GM23338 (cell line): ENCODE measurements around the gene MYO9A. TPM values are rescaled to one million over a fixed set of nuclear protein-coding genes. Genes with fewer than 3 reads are reported as not detected.

ENCODE experiments used
- ATAC-seq: fragments of 200-7000 bp; cut with Tn5 transposase; 3 replicates; pipeline ENCODE4 v1.9.1; 2020
- DNase-seq: peaks from one replicate; pipeline ENCODE4 v3.0.0-alpha.2; 2015; ENCODE audit warnings: low spot score
- H2AFZ ChIP-seq: fragments of 200-600 bp; sonication (generic); 2 replicates; pipeline ENCODE4 v1.8.0; 2016; ENCODE audit warnings: antibody characterized with exemption, mild to moderate bottlenecking, moderate library complexity
- H3F3A ChIP-seq: fragments of 200-600 bp; sonication (generic); replicated peaks from 2 replicates; pipeline ENCODE4 v1.8.0; 2017; ENCODE audit warnings: antibody characterized with exemption, mixed run types, low read depth
- H3K27ac ChIP-seq: fragments of 200-600 bp; sonication (generic); 2 replicates; pipeline ENCODE4 v1.6.1; 2016; ENCODE audit warnings: low read depth
- H3K27me3 ChIP-seq: fragments of 200-600 bp; sonication (generic); 2 replicates; pipeline ENCODE4 v1.8.0; 2016; ENCODE audit warnings: mild to moderate bottlenecking, mixed run types, moderate library complexity; ENCODE audit not compliant: insufficient read depth
- H3K36me3 ChIP-seq: fragments of 200-600 bp; sonication (generic); 2 replicates; pipeline ENCODE4 v1.8.0; 2016; ENCODE audit warnings: mild to moderate bottlenecking; ENCODE audit not compliant: insufficient read depth
- H3K4me1 ChIP-seq: fragments of 200-600 bp; sonication (generic); 2 replicates; pipeline ENCODE4 v1.8.0; 2016; ENCODE audit warnings: mild to moderate bottlenecking, moderate library complexity; ENCODE audit not compliant: insufficient read depth
- H3K4me2 ChIP-seq: fragments of 200-600 bp; sonication (generic); 2 replicates; pipeline ENCODE4 v1.7.1; 2017; ENCODE audit warnings: mixed run types
- H3K4me3 ChIP-seq: fragments of 200-600 bp; sonication (generic); 2 replicates; pipeline ENCODE4 v1.6.1; 2016; ENCODE audit warnings: mixed run types
- H3K79me2 ChIP-seq: fragments of 200-600 bp; sonication (generic); replicated peaks from 2 replicates; pipeline ENCODE4 v1.8.0; 2017; ENCODE audit warnings: mild to moderate bottlenecking; ENCODE audit not compliant: insufficient read depth
- H3K9me2 ChIP-seq: fragments of 200-600 bp; sonication (generic); 2 replicates; pipeline ENCODE4 v1.8.0; 2017; ENCODE audit not compliant: insufficient read depth
- H4K20me1 ChIP-seq: fragments of 200-600 bp; sonication (generic); replicated peaks from 2 replicates; pipeline ENCODE4 v1.8.0; 2017; ENCODE audit warnings: mild to moderate bottlenecking; ENCODE audit not compliant: insufficient read depth
- H3K27ac Mint-ChIP-seq: 2 replicates; pipeline ENCODE4 v1.8.0; 2020; ENCODE audit warnings: inconsistent platforms, mild to moderate bottlenecking, moderate library complexity, mixed read lengths
- H3K27me3 Mint-ChIP-seq: 3 replicates; pipeline ENCODE4 v1.8.0; 2022; ENCODE audit warnings: low read depth, mild to moderate bottlenecking, moderate library complexity, mixed read lengths, inconsistent platforms; ENCODE audit not compliant: insufficient read depth, poor library complexity
- H3K36me3 Mint-ChIP-seq: 3 replicates; pipeline ENCODE4 v1.8.0; 2021; ENCODE audit warnings: low read depth, mild to moderate bottlenecking, inconsistent platforms, moderate library complexity, mixed read lengths
- H3K4me1 Mint-ChIP-seq: 3 replicates; pipeline ENCODE4 v1.8.0; 2020; ENCODE audit warnings: mild to moderate bottlenecking, inconsistent platforms, mixed read lengths
- H3K4me3 Mint-ChIP-seq: 3 replicates; pipeline ENCODE4 v1.8.0; 2021; ENCODE audit warnings: moderate library complexity, mild to moderate bottlenecking, inconsistent platforms, mixed read lengths
- H3K9me3 Mint-ChIP-seq: 3 replicates; pipeline ENCODE4 v1.8.0; 2020; ENCODE audit warnings: moderate library complexity, mild to moderate bottlenecking, inconsistent platforms, mixed read lengths
- ETS1 ChIP-seq: IDR thresholded peaks from 2 replicates; pipeline ENCODE4 v1.6.1; 2016; ENCODE audit warnings: antibody characterized with exemption
- EZH2 ChIP-seq: fragments of 200-600 bp; sonication (generic); IDR thresholded peaks from one replicate; pipeline ENCODE4 v1.8.0; 2017; ENCODE audit warnings: antibody characterized with exemption, mild to moderate bottlenecking, low read depth; ENCODE audit not compliant: unreplicated experiment
- JUNB ChIP-seq: IDR thresholded peaks from one replicate; pipeline ENCODE4 v1.6.1; 2016; ENCODE audit warnings: antibody characterized with exemption; ENCODE audit not compliant: unreplicated experiment
- POLR2AphosphoS5 ChIP-seq: IDR thresholded peaks from 2 replicates; pipeline ENCODE4 v1.6.1; 2016; ENCODE audit warnings: antibody characterized with exemption, low read depth
- REST ChIP-seq: IDR thresholded peaks from one replicate; pipeline ENCODE4 v1.6.1; 2018; ENCODE audit warnings: antibody characterized with exemption; ENCODE audit not compliant: unreplicated experiment
- ZNF114 ChIP-seq: fragments of 250-450 bp; sonication (Bioruptor Pico); IDR thresholded peaks from 2 replicates; pipeline ENCODE4 v1.5.0; 2020; ENCODE audit warnings: mild to moderate bottlenecking, moderate library complexity
- ZNF331 ChIP-seq: fragments of 250-450 bp; sonication (Bioruptor Pico); IDR thresholded peaks from 2 replicates; pipeline ENCODE4 v1.5.0; 2020; ENCODE audit warnings: low read depth, mild to moderate bottlenecking, moderate library complexity
- polyA plus RNA-seq: library from polyadenylated mRNA; unstranded; fragments of >200 nt; fragmentation: Nextera tagmentation; extraction: Ambion mirVana; gene quantifications from 2 replicates; pipeline ENCODE4 v1.2.1, GENCODE V29; 2016
- total RNA-seq: library from RNA; depleted of rRNA; stranded (reverse); fragments of >200 nt; shearing (Covaris generic); gene quantifications from 2 replicates; pipeline ENCODE4 v1.2.3, GENCODE V29; 2014
- TF ChIP-seq, protein P1 (sequence below): fragments of 250-450 bp; sonication (Bioruptor Pico); IDR thresholded peaks from 2 replicates; pipeline ENCODE4 v1.5.0; 2020; ENCODE audit warnings: mild to moderate bottlenecking, moderate library complexity

The MYO9A gene
- total and polyA plus RNA-seq, 2 experiments from 2014 or later, result 11.6 to 32.8 TPM

- no peak overlapping the region for H3K4me3 Mint-ChIP-seq
- no peak for DNase-seq
- H3K27ac Mint-ChIP-seq, result no peak overlapping the region
- no peak for ATAC-seq
- Histone ChIP-seq H3K4me3 (no peak overlapping the region), H3K27me3 (no peaks in the 10 kb centered on the region), H3K9me2 (no peaks in the 10 kb centered on the region), H3F3A (no peaks in the 10 kb centered on the region), H3K79me2 (no peaks in the 10 kb centered on the region), H3K4me1 (peaks cover 7% of the 10 kb centered on the region), H2AFZ (no peak overlapping the region), H3K27ac (no peak overlapping the region), H3K4me2 (no peak overlapping the region), H4K20me1 (no peaks in the 10 kb centered on the region; the same call in 1 of the 2 replicates), H3K36me3 (no peaks in the 10 kb centered on the region)
- H3K9me3 Mint-ChIP-seq, result no peaks in the 10 kb centered on the region
- H3K27me3 Mint-ChIP-seq, result peaks cover 8% of the 10 kb centered on the region
- no peaks in the 10 kb centered on the region for H3K36me3 Mint-ChIP-seq
- TF ChIP-seq, protein P1, sequence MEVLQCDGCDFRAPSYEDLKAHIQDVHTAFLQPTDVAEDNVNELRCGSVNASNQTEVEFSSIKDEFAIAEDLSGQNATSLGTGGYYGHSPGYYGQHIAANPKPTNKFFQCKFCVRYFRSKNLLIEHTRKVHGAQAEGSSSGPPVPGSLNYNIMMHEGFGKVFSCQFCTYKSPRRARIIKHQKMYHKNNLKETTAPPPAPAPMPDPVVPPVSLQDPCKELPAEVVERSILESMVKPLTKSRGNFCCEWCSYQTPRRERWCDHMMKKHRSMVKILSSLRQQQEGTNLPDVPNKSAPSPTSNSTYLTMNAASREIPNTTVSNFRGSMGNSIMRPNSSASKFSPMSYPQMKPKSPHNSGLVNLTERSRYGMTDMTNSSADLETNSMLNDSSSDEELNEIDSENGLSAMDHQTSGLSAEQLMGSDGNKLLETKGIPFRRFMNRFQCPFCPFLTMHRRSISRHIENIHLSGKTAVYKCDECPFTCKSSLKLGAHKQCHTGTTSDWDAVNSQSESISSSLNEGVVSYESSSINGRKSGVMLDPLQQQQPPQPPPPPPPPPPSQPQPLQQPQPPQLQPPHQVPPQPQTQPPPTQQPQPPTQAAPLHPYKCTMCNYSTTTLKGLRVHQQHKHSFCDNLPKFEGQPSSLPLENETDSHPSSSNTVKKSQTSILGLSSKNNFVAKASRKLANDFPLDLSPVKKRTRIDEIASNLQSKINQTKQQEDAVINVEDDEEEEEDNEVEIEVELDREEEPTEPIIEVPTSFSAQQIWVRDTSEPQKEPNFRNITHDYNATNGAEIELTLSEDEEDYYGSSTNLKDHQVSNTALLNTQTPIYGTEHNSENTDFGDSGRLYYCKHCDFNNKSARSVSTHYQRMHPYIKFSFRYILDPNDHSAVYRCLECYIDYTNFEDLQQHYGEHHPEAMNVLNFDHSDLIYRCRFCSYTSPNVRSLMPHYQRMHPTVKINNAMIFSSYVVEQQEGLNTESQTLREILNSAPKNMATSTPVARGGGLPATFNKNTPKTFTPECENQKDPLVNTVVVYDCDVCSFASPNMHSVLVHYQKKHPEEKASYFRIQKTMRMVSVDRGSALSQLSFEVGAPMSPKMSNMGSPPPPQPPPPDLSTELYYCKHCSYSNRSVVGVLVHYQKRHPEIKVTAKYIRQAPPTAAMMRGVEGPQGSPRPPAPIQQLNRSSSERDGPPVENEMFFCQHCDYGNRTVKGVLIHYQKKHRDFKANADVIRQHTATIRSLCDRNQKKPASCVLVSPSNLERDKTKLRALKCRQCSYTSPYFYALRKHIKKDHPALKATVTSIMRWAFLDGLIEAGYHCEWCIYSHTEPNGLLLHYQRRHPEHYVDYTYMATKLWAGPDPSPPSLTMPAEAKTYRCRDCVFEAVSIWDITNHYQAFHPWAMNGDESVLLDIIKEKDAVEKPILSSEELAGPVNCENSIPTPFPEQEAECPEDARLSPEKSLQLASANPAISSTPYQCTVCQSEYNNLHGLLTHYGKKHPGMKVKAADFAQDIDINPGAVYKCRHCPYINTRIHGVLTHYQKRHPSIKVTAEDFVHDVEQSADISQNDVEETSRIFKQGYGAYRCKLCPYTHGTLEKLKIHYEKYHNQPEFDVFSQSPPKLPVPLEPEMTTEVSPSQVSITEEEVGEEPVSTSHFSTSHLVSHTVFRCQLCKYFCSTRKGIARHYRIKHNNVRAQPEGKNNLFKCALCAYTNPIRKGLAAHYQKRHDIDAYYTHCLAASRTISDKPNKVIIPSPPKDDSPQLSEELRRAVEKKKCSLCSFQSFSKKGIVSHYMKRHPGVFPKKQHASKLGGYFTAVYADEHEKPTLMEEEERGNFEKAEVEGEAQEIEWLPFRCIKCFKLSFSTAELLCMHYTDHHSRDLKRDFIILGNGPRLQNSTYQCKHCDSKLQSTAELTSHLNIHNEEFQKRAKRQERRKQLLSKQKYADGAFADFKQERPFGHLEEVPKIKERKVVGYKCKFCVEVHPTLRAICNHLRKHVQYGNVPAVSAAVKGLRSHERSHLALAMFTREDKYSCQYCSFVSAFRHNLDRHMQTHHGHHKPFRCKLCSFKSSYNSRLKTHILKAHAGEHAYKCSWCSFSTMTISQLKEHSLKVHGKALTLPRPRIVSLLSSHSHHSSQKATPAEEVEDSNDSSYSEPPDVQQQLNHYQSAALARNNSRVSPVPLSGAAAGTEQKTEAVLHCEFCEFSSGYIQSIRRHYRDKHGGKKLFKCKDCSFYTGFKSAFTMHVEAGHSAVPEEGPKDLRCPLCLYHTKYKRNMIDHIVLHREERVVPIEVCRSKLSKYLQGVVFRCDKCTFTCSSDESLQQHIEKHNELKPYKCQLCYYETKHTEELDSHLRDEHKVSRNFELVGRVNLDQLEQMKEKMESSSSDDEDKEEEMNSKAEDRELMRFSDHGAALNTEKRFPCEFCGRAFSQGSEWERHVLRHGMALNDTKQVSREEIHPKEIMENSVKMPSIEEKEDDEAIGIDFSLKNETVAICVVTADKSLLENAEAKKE (CRISPR knock-in tag), result no peak
- TF ChIP-seq REST (no peak), ZNF114 (no peak), ZNF331 (CRISPR knock-in tag) (no peak), JUNB (no peak), EZH2 (no peak), POLR2AphosphoS5 (no peak), ETS1 (no peak)
- peaks cover 15% of the 10 kb centered on the region for H3K4me1 Mint-ChIP-seq
Measured at GRCh38 chr15:72156928-72157327, 39.0 kb upstream of the MYO9A start.
